Neural cell (in vitro differentiated cells): ENCODE data around the gene LPAR1. TPM values are rescaled to one million over a fixed set of nuclear protein-coding genes. Genes with fewer than 3 reads are reported as not detected.

Source experiments
- H2AFZ ChIP-seq: fragments of 200-600, 300-800 bp; sonication (generic), shearing (Covaris generic); 2 replicates; pipeline ENCODE4 v1.6.0; 2014; ENCODE audit warnings: low read depth, mild to moderate bottlenecking, antibody characterized with exemption, low read length, moderate library complexity
- H3F3A ChIP-seq: fragments of 200-600 bp; shearing (Covaris generic); 2 replicates; pipeline ENCODE4 v1.6.1; 2016; ENCODE audit warnings: mild to moderate bottlenecking, moderate library complexity, mixed read lengths, antibody characterized with exemption, low read length; ENCODE audit not compliant: insufficient read depth, poor library complexity, severe bottlenecking
- H3K27ac ChIP-seq: fragments of 200-600, 300-800 bp; sonication (generic), shearing (Covaris generic); 2 replicates; pipeline ENCODE4 v1.5.1; 2014; ENCODE audit warnings: mild to moderate bottlenecking, low read length, moderate library complexity
- H3K27me3 ChIP-seq: fragments of 300-800, 200-600 bp; sonication (generic), shearing (Covaris generic); 2 replicates; pipeline ENCODE4 v1.6.0; 2014; ENCODE audit warnings: mild to moderate bottlenecking, low read depth, low read length, moderate library complexity; ENCODE audit not compliant: insufficient read depth
- H3K36me3 ChIP-seq: fragments of 300-800, 200-600 bp; sonication (generic), shearing (Covaris generic); 2 replicates; pipeline ENCODE4 v1.5.1; 2014; ENCODE audit warnings: mild to moderate bottlenecking, antibody characterized with exemption, low read length, moderate library complexity; ENCODE audit not compliant: insufficient read depth
- H3K4me2 ChIP-seq: fragments of 300-800, 200-600 bp; sonication (generic), shearing (Covaris generic); 2 replicates; pipeline ENCODE4 v1.6.0; 2014; ENCODE audit warnings: mild to moderate bottlenecking, low read length
- H3K4me3 ChIP-seq: fragments of 300-800, 200-600 bp; sonication (generic), shearing (Covaris generic); 2 replicates; pipeline ENCODE4 v1.5.1; 2014; ENCODE audit warnings: mild to moderate bottlenecking, low read length, moderate library complexity
- H3K79me2 ChIP-seq: fragments of 200-600 bp; shearing (Covaris generic); replicated peaks from 2 replicates; pipeline ENCODE4 v1.6.0; 2014; ENCODE audit warnings: mild to moderate bottlenecking, low read length, moderate library complexity; ENCODE audit not compliant: insufficient read depth
- H3K9ac ChIP-seq: fragments of 300-800, 200-600 bp; sonication (generic), shearing (Covaris generic); 2 replicates; pipeline ENCODE4 v1.6.1; 2016; ENCODE audit warnings: mild to moderate bottlenecking, low read length, mixed read lengths
- H3K9me2 ChIP-seq: fragments of 200-600 bp; shearing (Covaris generic); 2 replicates; pipeline ENCODE4 v1.6.1; 2016; ENCODE audit warnings: mild to moderate bottlenecking, low read length, mixed read lengths; ENCODE audit not compliant: insufficient read depth
- H3K9me3 ChIP-seq: fragments of 200-600, 300-800 bp; sonication (generic), shearing (Covaris generic); 2 replicates; pipeline ENCODE4 v1.6.1; 2016; ENCODE audit warnings: mild to moderate bottlenecking, mixed run types, low read length, moderate library complexity, mixed read lengths
- H4K20me1 ChIP-seq: fragments of 200-600 bp; shearing (Covaris generic); 2 replicates; pipeline ENCODE4 v1.6.1; 2016; ENCODE audit warnings: mild to moderate bottlenecking, mixed run types; ENCODE audit not compliant: insufficient read depth
- EP300 ChIP-seq: fragments of 450-650 bp; conservative IDR thresholded peaks from 2 replicates; pipeline ENCODE4 v1.6.1; 2014; ENCODE audit warnings: antibody characterized with exemption, mild to moderate bottlenecking, moderate library complexity; ENCODE audit not compliant: poor library complexity, severe bottlenecking
- EZH2 ChIP-seq: fragments of 200-600, 300-800 bp; shearing (Covaris generic), sonication (generic); IDR thresholded peaks from 2 replicates; pipeline ENCODE4 v1.6.1; 2014; ENCODE audit warnings: antibody characterized with exemption, low read length, borderline replicate concordance, mild to moderate bottlenecking; ENCODE audit not compliant: insufficient read depth, poor library complexity, severe bottlenecking
- MXI1 ChIP-seq: fragments of 450-650 bp; conservative IDR thresholded peaks from 2 replicates; pipeline ENCODE4 v1.6.1; 2014; ENCODE audit warnings: antibody characterized with exemption, mild to moderate bottlenecking; ENCODE audit not compliant: poor library complexity, severe bottlenecking
- POLR2AphosphoS5 ChIP-seq: IDR thresholded peaks from 2 replicates; pipeline ENCODE4 v1.6.1; 2012
- RAD21 ChIP-seq: fragments of 450-650 bp; conservative IDR thresholded peaks from 2 replicates; pipeline ENCODE4 v1.6.1; 2014; ENCODE audit warnings: antibody characterized with exemption, mild to moderate bottlenecking, moderate library complexity
- REST ChIP-seq: IDR thresholded peaks from 2 replicates; pipeline ENCODE4 v1.6.1; 2012; ENCODE audit warnings: borderline replicate concordance
- SMC3 ChIP-seq: fragments of 450-650 bp; conservative IDR thresholded peaks from 2 replicates; pipeline ENCODE4 v1.6.1; 2014; ENCODE audit warnings: antibody characterized with exemption, mild to moderate bottlenecking, moderate library complexity; ENCODE audit not compliant: poor library complexity
- TAF1 ChIP-seq: IDR thresholded peaks from 2 replicates; pipeline ENCODE4 v1.6.1; 2012; ENCODE audit warnings: low read depth
- polyA plus RNA-seq: library from polyadenylated mRNA; depleted of rRNA; stranded (reverse); fragments of >200 nt; gene quantifications from 2 replicates; pipeline ENCODE4 v1.2.3, GENCODE V29; 2014
- TF ChIP-seq, protein P1 (sequence below): fragments of 450-650 bp; IDR thresholded peaks from 2 replicates; pipeline ENCODE4 v1.5.1; 2014; ENCODE audit warnings: antibody characterized with exemption, mild to moderate bottlenecking, moderate library complexity; ENCODE audit not compliant: poor library complexity, severe bottlenecking

Gene LPAR1
- polyA plus RNA-seq, 1 donor from 2014 or later, result 0.54 TPM

- TF ChIP-seq SMC3, result no peak
- TF ChIP-seq RAD21, result no peak
Measured at GRCh38 chr9:110971234-110971633, 67.0 kb downstream of the LPAR1 start (continued).

DNA sequence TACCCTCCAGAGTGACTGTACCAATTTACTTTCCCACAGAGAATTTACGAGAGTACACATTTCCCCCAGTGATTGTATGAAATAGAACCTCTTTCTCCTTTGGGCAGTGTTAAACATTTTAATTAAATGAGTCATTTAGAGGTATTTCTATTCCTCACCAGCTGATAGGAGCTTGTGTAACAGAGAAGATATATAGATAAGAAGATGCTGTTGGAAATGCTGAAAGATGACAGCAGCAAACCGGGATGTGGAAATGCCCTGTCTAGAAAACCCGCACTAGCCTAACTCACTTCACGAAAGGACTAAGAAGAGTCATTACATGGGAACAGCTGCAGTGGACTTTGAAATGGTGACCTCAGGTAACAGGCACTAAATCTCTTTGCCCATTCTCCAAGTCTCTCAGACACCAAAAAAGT, 68.3 kb downstream of the LPAR1 start:
- Histone ChIP-seq H3K9me3 (no peaks in the 10 kb centered on the region), H4K20me1 (no peaks in the 10 kb centered on the region), H3K9me2 (no peaks in the 10 kb centered on the region), H3K27me3 (no peaks in the 10 kb centered on the region), H3K36me3 (no peaks in the 10 kb centered on the region), H3K79me2 (no peaks in the 10 kb centered on the region), H3K4me2 (no peak overlapping the region), H2AFZ (no peak overlapping the region), H3K4me3 (no peak overlapping the region), H3F3A (no peaks in the 10 kb centered on the region), H3K9ac (no peak overlapping the region), H3K27ac (no peak overlapping the region)
- TF ChIP-seq MXI1 (no peak), POLR2AphosphoS5 (no peak), EZH2 (no peak), REST (no peak), SMC3 (no peak)
- TF ChIP-seq, protein P1, sequence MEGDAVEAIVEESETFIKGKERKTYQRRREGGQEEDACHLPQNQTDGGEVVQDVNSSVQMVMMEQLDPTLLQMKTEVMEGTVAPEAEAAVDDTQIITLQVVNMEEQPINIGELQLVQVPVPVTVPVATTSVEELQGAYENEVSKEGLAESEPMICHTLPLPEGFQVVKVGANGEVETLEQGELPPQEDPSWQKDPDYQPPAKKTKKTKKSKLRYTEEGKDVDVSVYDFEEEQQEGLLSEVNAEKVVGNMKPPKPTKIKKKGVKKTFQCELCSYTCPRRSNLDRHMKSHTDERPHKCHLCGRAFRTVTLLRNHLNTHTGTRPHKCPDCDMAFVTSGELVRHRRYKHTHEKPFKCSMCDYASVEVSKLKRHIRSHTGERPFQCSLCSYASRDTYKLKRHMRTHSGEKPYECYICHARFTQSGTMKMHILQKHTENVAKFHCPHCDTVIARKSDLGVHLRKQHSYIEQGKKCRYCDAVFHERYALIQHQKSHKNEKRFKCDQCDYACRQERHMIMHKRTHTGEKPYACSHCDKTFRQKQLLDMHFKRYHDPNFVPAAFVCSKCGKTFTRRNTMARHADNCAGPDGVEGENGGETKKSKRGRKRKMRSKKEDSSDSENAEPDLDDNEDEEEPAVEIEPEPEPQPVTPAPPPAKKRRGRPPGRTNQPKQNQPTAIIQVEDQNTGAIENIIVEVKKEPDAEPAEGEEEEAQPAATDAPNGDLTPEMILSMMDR, result no peak

DNA sequence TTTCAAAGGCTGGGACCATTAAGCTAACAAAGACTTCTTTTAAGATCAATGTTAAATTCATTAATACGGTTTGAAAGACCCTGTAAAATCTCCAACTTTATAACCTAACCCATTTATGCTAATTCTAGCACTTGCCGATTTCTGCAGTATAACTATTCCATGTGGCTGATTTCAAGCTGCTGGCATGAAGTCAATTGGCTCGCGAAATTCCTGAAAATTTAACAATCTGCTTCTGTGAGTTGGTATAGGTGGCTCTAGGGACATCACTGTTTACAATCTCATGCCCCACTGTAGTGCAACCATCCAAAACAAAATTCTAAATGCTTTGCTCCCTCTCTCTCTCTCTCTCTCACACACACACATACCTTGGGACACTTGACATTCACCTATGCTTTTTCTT, 70.2 kb downstream of the LPAR1 start:
- TF ChIP-seq REST, result no peak
- no peak for TF ChIP-seq TAF1
- TF ChIP-seq, protein P1, result no peak
- no peak for TF ChIP-seq EP300
- no peak for TF ChIP-seq RAD21
- TF ChIP-seq POLR2AphosphoS5, result no peak
- no peak for TF ChIP-seq EZH2
- TF ChIP-seq MXI1, result no peak
- TF ChIP-seq SMC3, result no peak
- no peak overlapping the region for H3K27ac ChIP-seq
- no peaks in the 10 kb centered on the region for H3K9me2 ChIP-seq
- H3K4me3 ChIP-seq, result no peak overlapping the region
- no peaks in the 10 kb centered on the region for H3F3A ChIP-seq
- no peak overlapping the region for H3K4me2 ChIP-seq
- H2AFZ ChIP-seq, result no peak overlapping the region
- no peaks in the 10 kb centered on the region for H3K9me3 ChIP-seq
- H3K27me3 ChIP-seq, result no peaks in the 10 kb centered on the region
- no peaks in the 10 kb centered on the region for H3K36me3 ChIP-seq
- no peaks in the 10 kb centered on the region for H4K20me1 ChIP-seq
- H3K79me2 ChIP-seq, result no peaks in the 10 kb centered on the region
- H3K9ac ChIP-seq, result no peak overlapping the region
